Stomach (tissue), 9 donors: Measurements from ENCODE around the gene TTLL8. TPM values are rescaled to one million over a fixed set of nuclear protein-coding genes. Genes with fewer than 3 reads are reported as not detected.

Experiments used
- DNase-seq, 2 donors: peaks; one replicate each; pipeline versions ENCODE4 v3.0.0 to v3.0.0-alpha.2; 2013 to 2019
- H3K27ac ChIP-seq, 5 donors: fragments of 200-600 bp in 4 of 5; sonication (generic) in 4 of 5; one replicate each; pipeline ENCODE4 v1.5.1; 2013 to 2019; ENCODE audit warnings: mild to moderate bottlenecking in 1 of 5, moderate library complexity in 1 of 5
- H3K27me3 ChIP-seq, 3 donors: fragments of 200-600 bp; sonication (generic); one replicate each; pipeline ENCODE4 v1.5.1; 2017 to 2019; ENCODE audit warnings: mixed run types in 1 of 3
- H3K36me3 ChIP-seq, 4 donors: fragments of 200-600 bp; sonication (generic); 1 replicate in 3 of 4; 2 replicates in 1 of 4; pipeline ENCODE4 v1.5.1; 2016 to 2019
- H3K4me1 ChIP-seq, 4 donors: fragments of 200-600 bp; sonication (generic); one replicate each; pipeline ENCODE4 v1.5.1; 2016 to 2019
- H3K4me3 ChIP-seq, 4 donors: fragments of 200-600 bp; sonication (generic) in 3 of 4; one replicate each; pipeline ENCODE4 v1.5.1; 2016 to 2019; ENCODE audit warnings: mild to moderate bottlenecking in 1 of 4
- H3K9me3 ChIP-seq, 4 donors: fragments of 200-600 bp; sonication (generic); one replicate each; pipeline ENCODE4 v1.5.1; 2016 to 2019
- CTCF ChIP-seq, 7 experiments: fragments of 450-650 bp in 4 of 7; fragments of 200-600 bp in 3 of 7; sonication (generic) in 3 of 7; IDR thresholded peaks; one replicate each; pipeline ENCODE4 v1.5.1; 2016 to 2019; ENCODE audit warnings: antibody characterized with exemption in 7 of 7, control low read depth in 2 of 7, mild to moderate bottlenecking in 1 of 7
- EP300 ChIP-seq: sonication (generic); formaldehyde crosslinking; IDR thresholded peaks from one replicate; pipeline ENCODE4 v1.6.1; 2017; ENCODE audit warnings: antibody characterized with exemption
- POLR2A ChIP-seq, 4 donors: fragments of 450-650 bp; IDR thresholded peaks; one replicate each; pipeline ENCODE4 v1.6.1; 2016; ENCODE audit warnings: antibody characterized with exemption in 4 of 4, control low read depth in 2 of 4, mild to moderate bottlenecking in 1 of 4, moderate library complexity in 1 of 4
- POLR2AphosphoS5 ChIP-seq, 3 donors: sonication (generic); formaldehyde crosslinking; IDR thresholded peaks; one replicate each; pipeline ENCODE4 v1.6.1; 2016; ENCODE audit warnings: antibody characterized with exemption in 3 of 3
- WGBS, 5 donors: extraction: QIAGEN DNeasy Blood & Tissue Kit in 3 of 5; methylation state at CpG; one replicate each; pipeline versions ENCODE4 v1.1.5 to v1.1.7; 2013 to 2018; 5-methylcytosine and 5-hydroxymethylcytosine counted together
- intact Hi-C: fragments of 100-400 bp; cut with DNase I; formaldehyde crosslinking; loops from one replicate; pipeline ENCODE4 v1.15.1; 2023; ENCODE audit warnings: low total_unique reads
- polyA plus RNA-seq, 3 donors: library from polyadenylated mRNA; stranded (reverse); fragments of 200-250 nt; gene quantifications; one replicate each; pipeline ENCODE4 v1.2.3, GENCODE V29; 2013
- total RNA-seq, 5 donors: library from RNA; depleted of rRNA; stranded (reverse); fragments of >200 nt; gene quantifications; one replicate each; pipeline versions ENCODE4 v1.1.0 to v1.2.3, GENCODE V29; 2014 to 2016
- donor health status: healthy with polysubstance abuse.
- donor health status: Bipolar disorder and iron deficiency.
- donor health status: healthy.

TTLL8 gene
- total and polyA plus RNA-seq, 8 donors: not detected

- H3K36me3 ChIP-seq: no peaks in the 10 kb centered on the region
- H3K4me1 ChIP-seq: peaks cover 16 to 60% (median 38%) of the 10 kb centered on the region in 4 donors
- H3K9me3 ChIP-seq: no peaks in the 10 kb centered on the region
- H3K27ac ChIP-seq: peak overlapping the region in 2 of 5 donors; percentile 72 to 80
- intact Hi-C loops: no loop called here
- no peak overlapping the region for H3K4me3 ChIP-seq
- no peak for DNase-seq
- TF ChIP-seq CTCF (IDR thresholded peaks at IDR 0.05): no peak
- WGBS, 5 donors: 92 to 100% (median 95%) methylated on average over 5 to 21 of the region's 21 CpGs
- peaks cover 0 to 45% (median 13%) of the 10 kb centered on the region in 3 donors for H3K27me3 ChIP-seq
These were observed 60.0 kb downstream of the TTLL8 start for GRCh38 chr22:49997932-49998717.

- Histone ChIP-seq H3K27me3 (peaks cover 0 to 45% (median 13%) of the 10 kb centered on the region in 3 donors), H3K4me1 (peaks cover 16 to 63% (median 42%) of the 10 kb centered on the region in 4 donors), H3K4me3 (no peak overlapping the region), H3K36me3 (no peaks in the 10 kb centered on the region), H3K9me3 (peaks cover 0 to under 1% (median under 1%) of the 10 kb centered on the region in 4 donors), H3K27ac (peak overlapping the region; percentile 47 to 80 (median 68))
- intact Hi-C loops: no loop called here
- DNase-seq: peak; percentile 81 to 91
- TF ChIP-seq POLR2A (IDR thresholded peaks at IDR 0.05) (no peak), POLR2AphosphoS5 (IDR thresholded peaks at IDR 0.05) (peak in 2 of 3 donors; percentile 52 to 68)
- WGBS, 5 donors: 35 to 73% (median 54%) methylated on average over 5 to 12 of the region's 12 CpGs
These were observed 60.9 kb downstream of the TTLL8 start for GRCh38 chr22:49997251-49997599.

GRCh38 chr22:49996518-49997250 is 61.4 kb downstream of the TTLL8 start:
- WGBS, 5 donors: 66 to 86% (median 83%) methylated on average over 14 to 19 of the region's 19 CpGs
- Histone ChIP-seq H3K27me3 (peaks cover 0 to 45% (median 13%) of the 10 kb centered on the region in 3 donors), H3K36me3 (no peaks in the 10 kb centered on the region), H3K27ac (peak overlapping the region; percentile 47 to 80 (median 68)), H3K4me1 (peaks cover 11 to 61% (median 39%) of the 10 kb centered on the region in 4 donors), H3K4me3 (no peak overlapping the region), H3K9me3 (peaks cover 0 to 6% (median 5%) of the 10 kb centered on the region in 4 donors)
- intact Hi-C loops: no loop called here
- peak in 1 of 2 donors; percentile 8 for DNase-seq
- TF ChIP-seq CTCF (IDR thresholded peaks at IDR 0.05) (no peak), EP300 (no peak), POLR2A (IDR thresholded peaks at IDR 0.05) (no peak), POLR2AphosphoS5 (IDR thresholded peaks at IDR 0.05) (no peak)

- 35 to 85% (median 57%) methylated on average over 1 to 4 of the region's 4 CpGs for WGBS, 5 donors
- Histone ChIP-seq H3K36me3 (no peaks in the 10 kb centered on the region), H3K27me3 (peaks cover 0 to 40% (median 13%) of the 10 kb centered on the region in 3 donors), H3K4me3 (no peak overlapping the region), H3K9me3 (peaks cover 0 to 12% (median 10%) of the 10 kb centered on the region in 4 donors), H3K4me1 (peaks cover 8 to 56% (median 34%) of the 10 kb centered on the region in 4 donors), H3K27ac (peak overlapping the region in 2 of 5 donors; percentile 54 to 72)
- intact Hi-C loops: no loop called here
- peak in 1 of 3 donors; percentile 9 for TF ChIP-seq POLR2AphosphoS5 (IDR thresholded peaks at IDR 0.05)
- no peak for TF ChIP-seq EP300
- no peak for TF ChIP-seq POLR2A (IDR thresholded peaks at IDR 0.05)
- TF ChIP-seq CTCF (IDR thresholded peaks at IDR 0.05): no peak
- peak; percentile 54 to 65 for DNase-seq
These were observed 62.0 kb downstream of the TTLL8 start for GRCh38 chr22:49996119-49996517.
